IMR-90 (cell line): ENCODE results near the gene SLBP.

Experiments used
- CTCF ChIP-seq: conservative IDR thresholded peaks from 2 replicates; pipeline ENCODE4 v1.5.1; 2012; ENCODE audit warnings: mild to moderate bottlenecking, low read depth, low read length, improper control_type of control experiment
- ELK1 ChIP-seq: fragments of 150-350 bp; IDR thresholded peaks from 2 replicates; pipeline ENCODE4 v1.6.1; 2016; ENCODE audit warnings: low read depth, mild to moderate bottlenecking, low read length, moderate library complexity, borderline replicate concordance
- MAFK ChIP-seq: IDR thresholded peaks from 2 replicates; pipeline ENCODE4 v1.6.1; 2012; ENCODE audit warnings: low read depth, low read length, improper control_type of control experiment
- MAZ ChIP-seq: IDR thresholded peaks from 2 replicates; pipeline ENCODE4 v1.6.1; 2012; ENCODE audit warnings: low read depth, mild to moderate bottlenecking, low read length, improper control_type of control experiment, moderate library complexity, borderline replicate concordance
- POLR2A ChIP-seq: IDR thresholded peaks from 2 replicates; pipeline ENCODE4 v1.6.1; 2012; ENCODE audit warnings: mild to moderate bottlenecking, low read depth, low read length
- RAD21 ChIP-seq: IDR thresholded peaks from 2 replicates; pipeline ENCODE4 v1.6.1; 2012; ENCODE audit warnings: low read length, improper control_type of control experiment
- RFX5 ChIP-seq: IDR thresholded peaks from 2 replicates; pipeline ENCODE4 v1.8.0; 2012; ENCODE audit warnings: low read depth, mild to moderate bottlenecking, low read length, moderate library complexity
- SMC3 ChIP-seq: fragments of 150-350 bp; IDR thresholded peaks from 2 replicates; pipeline ENCODE4 v1.6.1; 2016; ENCODE audit warnings: low read depth, mild to moderate bottlenecking, antibody characterized with exemption, low read length, moderate library complexity

GRCh38 chr4:1743551-1743950 is 31.4 kb upstream of the SLBP start:
- TF ChIP-seq CTCF: no peak
- no peak for TF ChIP-seq POLR2A
- TF ChIP-seq ELK1: no peak
- no peak for TF ChIP-seq RFX5
- no peak for TF ChIP-seq MAZ
- TF ChIP-seq RAD21: no peak
- no peak for TF ChIP-seq SMC3
- TF ChIP-seq MAFK: no peak
